ENCODE measurements around the gene PHRF1. TPM values are rescaled to one million over a fixed set of nuclear protein-coding genes. Genes with fewer than 3 reads are reported as not detected.
"Not testable (repeated sequence)": the region's sequence is repeated elsewhere in the genome, so short reads cannot be mapped to it uniquely, and the experiment has no call there.

The PHRF1 gene
- total RNA-seq, 1 donor: 29.4 TPM

DNA sequence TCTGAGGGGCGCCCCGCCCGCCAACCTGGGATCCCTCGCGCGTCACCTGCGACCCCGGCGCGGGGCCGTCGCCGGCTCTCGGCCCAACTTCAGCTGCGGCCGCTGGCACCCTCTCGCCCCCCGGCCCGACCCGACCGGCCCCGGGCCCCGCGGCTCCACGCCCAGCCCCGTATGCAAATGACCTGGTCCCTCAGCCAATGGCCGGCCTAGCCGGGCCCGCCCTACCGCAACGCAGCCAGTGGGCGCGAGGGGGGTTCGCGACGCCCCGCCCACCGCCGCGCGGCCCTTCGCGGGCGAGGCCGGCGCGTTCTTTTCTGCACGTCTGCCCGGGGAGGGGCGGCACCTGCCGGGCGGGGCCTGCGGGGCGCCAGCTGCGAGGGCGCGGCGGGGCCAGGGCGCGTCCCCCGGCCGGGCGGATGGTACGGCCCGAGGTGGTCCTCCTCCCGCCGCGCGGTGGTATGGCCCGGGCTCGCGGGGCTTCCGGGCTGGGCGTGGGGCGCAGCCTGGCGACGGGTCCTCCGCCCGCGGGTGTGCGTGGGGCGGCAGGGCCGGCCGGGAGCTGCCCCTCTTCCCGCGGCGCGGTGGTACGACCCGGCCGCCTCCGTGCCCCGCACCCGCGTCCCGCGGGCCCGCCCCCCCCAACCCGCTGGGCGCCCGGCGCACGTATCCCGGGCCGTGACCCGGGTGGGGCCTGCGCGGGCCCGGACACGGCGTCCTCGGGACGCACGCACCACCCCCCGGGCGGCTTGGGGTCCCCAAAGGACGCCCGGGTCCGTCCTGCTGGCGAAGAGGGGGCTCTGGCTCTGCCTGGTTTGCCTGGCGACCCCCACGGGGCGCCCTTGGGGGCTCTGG lies 7.7 kb upstream of the PHRF1 start:
- TF ChIP-seq, protein P1, sequence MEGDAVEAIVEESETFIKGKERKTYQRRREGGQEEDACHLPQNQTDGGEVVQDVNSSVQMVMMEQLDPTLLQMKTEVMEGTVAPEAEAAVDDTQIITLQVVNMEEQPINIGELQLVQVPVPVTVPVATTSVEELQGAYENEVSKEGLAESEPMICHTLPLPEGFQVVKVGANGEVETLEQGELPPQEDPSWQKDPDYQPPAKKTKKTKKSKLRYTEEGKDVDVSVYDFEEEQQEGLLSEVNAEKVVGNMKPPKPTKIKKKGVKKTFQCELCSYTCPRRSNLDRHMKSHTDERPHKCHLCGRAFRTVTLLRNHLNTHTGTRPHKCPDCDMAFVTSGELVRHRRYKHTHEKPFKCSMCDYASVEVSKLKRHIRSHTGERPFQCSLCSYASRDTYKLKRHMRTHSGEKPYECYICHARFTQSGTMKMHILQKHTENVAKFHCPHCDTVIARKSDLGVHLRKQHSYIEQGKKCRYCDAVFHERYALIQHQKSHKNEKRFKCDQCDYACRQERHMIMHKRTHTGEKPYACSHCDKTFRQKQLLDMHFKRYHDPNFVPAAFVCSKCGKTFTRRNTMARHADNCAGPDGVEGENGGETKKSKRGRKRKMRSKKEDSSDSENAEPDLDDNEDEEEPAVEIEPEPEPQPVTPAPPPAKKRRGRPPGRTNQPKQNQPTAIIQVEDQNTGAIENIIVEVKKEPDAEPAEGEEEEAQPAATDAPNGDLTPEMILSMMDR (IDR thresholded peaks at IDR 0.05; ENCODE audit: insufficient read depth, low read depth, low read length): no peak
- H3K4me3 ChIP-seq (ENCODE audit: low read depth, low read length): peak overlapping the region; percentile 71
- peak; percentile 93 for DNase-seq (ENCODE audit: low read depth)

DNA sequence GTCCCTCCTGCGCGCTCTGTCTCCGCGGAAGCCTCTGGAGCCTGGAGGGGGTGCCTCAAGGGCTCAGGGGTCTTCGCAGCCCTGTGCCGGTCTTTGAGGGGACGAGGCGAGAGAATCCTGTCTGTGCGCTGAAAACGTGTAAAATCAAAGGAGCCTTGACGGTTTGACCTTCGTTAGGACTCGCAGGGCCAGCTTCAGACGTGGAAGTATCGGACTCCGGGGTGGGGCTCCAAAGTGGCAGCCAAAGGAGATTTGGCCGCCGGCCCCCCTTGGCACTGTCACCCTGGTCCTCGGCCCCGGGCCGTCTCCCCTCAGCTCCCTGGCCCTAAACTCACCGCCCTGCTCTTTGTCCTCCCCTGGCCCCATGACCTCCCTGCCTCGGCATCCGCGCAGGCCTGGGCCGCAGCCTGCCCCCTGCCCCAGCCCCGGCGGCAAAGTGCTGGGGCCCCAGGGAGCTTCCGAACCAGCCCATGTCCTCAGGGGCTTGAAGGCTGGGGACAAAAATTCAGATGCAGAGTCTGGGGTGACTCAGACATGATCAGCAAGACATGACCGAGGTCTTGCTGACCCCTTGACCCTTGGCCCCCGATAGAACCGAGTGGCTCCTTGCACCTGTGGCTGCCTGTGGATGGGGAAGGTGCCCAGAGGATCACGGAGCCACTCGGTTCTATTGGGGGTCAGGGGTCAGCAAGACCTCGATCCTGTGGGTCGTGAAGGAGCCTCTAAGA lies 6.9 kb upstream of the PHRF1 start:
- TF ChIP-seq, protein P1 (IDR thresholded peaks at IDR 0.05; ENCODE audit: insufficient read depth, low read depth, low read length): no peak
- H3K4me3 ChIP-seq (ENCODE audit: low read depth, low read length): peak overlapping the region; percentile 71
- DNase-seq (ENCODE audit: low read depth): no peak

DNA sequence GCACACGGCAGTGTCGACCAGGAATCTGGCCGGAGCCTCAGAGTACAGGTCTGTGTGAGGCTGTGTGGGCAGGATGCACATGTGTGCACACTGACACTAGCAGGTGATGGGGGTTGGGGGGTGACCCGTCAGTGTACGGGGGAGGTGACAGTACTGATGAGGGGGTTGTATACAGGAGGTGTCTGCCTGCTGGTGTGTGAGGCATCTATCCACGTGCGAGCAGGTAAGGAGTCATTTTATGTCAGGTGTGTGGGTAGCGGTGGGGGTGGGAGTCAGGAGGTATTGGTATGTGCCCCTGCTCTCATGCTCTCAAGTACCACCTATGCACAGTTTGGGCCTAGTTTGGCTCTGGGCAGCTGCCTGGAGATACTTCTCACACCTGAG lies 4.5 kb upstream of the PHRF1 start:
- TF ChIP-seq, protein P1 (IDR thresholded peaks at IDR 0.05; ENCODE audit: insufficient read depth, low read depth, low read length): no peak
- H3K4me3 ChIP-seq (ENCODE audit: low read depth, low read length): no peak overlapping the region
- DNase-seq (ENCODE audit: low read depth): no peak

DNA sequence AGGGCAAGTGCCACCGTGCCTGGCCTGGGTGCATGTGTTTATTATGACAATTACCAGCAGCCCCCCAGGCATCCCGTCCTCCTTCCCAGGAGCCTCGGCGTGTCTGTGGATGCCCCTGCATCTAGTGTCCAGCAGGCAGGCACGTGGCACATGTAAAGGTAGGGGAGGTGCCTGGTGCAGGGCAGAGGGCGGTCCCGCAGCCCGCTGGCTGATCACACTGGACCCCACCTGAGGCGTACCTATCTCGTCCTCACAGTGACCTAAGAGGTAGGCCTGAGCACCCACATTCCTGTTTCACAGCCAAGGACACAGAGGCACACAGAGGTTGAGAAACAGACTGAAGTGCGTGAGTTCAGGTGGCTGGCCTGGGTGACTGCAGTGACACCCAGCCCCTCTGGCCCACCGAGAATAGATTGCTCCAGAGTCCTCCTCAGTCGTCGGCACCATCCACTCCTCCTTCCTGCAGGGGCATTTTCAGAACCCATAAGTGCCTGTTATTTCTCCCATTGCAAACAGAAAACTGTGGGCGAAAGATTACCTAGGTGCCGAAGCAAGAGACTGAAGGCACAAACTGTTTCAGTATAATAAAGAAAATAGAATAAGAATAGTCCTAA lies 3.0 kb upstream of the PHRF1 start:
- no peak overlapping the region for H3K4me3 ChIP-seq (ENCODE audit: low read depth, low read length)
- TF ChIP-seq, protein P1 (IDR thresholded peaks at IDR 0.05; ENCODE audit: insufficient read depth, low read depth, low read length): no peak
- DNase-seq (ENCODE audit: low read depth): no peak

DNA sequence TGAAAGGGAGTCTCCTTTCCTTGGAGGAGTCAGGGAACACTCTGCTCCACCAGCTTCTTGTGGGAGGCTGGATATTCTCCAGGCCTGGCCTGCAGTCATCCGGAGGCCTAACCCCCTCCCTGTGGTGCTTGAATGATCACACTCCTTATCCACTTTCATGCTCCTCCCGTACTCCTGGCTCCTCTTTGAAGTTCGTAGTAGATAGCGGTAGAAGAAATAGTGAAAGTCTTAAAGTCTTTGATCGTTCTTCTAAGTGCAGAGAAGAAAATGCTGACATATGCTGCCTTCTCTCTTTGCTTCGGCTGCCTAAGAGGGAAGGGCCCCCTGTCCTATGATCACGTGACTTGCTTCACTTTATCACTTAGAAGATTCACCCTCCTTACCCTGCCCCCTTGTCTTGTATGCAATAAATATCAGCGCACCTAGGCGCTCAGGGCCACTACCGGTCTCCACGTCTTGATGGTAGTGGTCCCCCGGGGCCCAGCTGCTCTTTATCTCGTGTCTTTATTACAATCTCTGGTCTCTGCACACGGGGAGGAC lies 2.2 kb upstream of the PHRF1 start:
- DNase-seq (ENCODE audit: low read depth); H3K4me3 ChIP-seq (ENCODE audit: low read depth, low read length): not testable (repeated sequence)

DNA sequence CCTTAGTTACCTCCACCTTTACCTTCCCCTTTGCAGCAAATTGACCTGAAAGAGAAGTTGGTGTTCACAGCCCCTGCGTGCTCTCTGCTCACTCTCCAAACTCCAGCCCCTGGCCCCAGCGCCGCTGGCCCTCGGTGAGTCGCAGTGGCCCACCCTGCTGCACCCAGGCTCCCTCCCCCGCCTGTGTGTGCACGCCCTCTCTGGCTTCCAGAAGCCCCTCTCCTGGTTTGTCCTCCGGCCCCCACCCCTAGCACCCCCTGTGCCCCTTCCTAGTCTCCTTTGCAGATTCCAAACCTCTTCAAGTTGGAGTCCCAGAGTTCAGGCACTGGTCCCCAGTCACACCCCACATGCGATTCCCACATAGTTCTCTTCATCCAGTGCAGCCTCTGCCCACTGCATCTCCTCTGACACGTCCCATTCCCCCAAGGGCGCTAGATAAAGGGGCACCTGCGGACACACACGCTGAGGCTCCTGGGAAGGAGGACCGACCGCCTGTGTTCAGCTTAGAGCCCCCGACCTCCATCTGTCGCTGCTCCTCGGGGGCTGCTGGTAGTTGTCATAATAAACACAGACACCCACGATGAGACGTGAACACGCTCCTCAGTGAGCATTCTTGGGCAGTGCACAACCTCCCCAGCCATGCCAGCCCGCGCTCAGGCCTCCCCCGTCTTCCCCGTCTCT lies 1.5 kb upstream of the PHRF1 start:
- TF ChIP-seq, protein P1 (IDR thresholded peaks at IDR 0.05; ENCODE audit: insufficient read depth, low read depth, low read length): no peak
- no peak for DNase-seq (ENCODE audit: low read depth)
- peak overlapping the region; percentile 68 for H3K4me3 ChIP-seq (ENCODE audit: low read depth, low read length)

All from fibroblast of villous mesenchyme (primary cell).